Prostate gland (tissue), 2 donors: Measurements from ENCODE around the gene USP22.
"Not testable (repeated sequence)": the region's sequence is repeated elsewhere in the genome, so short reads cannot be mapped to it uniquely, and the experiment has no call there.

Experiments used
- CTCF ChIP-seq, 4 experiments: fragments of 200-600 bp in 2 of 4; fragments of 450-650 bp in 2 of 4; sonication (generic) in 2 of 4; IDR thresholded peaks; 1 replicate in 3 of 4; 2 replicates in 1 of 4; pipeline ENCODE4 v1.5.1; 2016 to 2019; ENCODE audit warnings: antibody characterized with exemption in 4 of 4, mild to moderate bottlenecking in 2 of 4, moderate library complexity in 2 of 4
- POLR2A ChIP-seq: fragments of 450-650 bp; IDR thresholded peaks from one replicate; pipeline ENCODE4 v1.6.1; 2016; ENCODE audit warnings: antibody characterized with exemption, mild to moderate bottlenecking

DNA sequence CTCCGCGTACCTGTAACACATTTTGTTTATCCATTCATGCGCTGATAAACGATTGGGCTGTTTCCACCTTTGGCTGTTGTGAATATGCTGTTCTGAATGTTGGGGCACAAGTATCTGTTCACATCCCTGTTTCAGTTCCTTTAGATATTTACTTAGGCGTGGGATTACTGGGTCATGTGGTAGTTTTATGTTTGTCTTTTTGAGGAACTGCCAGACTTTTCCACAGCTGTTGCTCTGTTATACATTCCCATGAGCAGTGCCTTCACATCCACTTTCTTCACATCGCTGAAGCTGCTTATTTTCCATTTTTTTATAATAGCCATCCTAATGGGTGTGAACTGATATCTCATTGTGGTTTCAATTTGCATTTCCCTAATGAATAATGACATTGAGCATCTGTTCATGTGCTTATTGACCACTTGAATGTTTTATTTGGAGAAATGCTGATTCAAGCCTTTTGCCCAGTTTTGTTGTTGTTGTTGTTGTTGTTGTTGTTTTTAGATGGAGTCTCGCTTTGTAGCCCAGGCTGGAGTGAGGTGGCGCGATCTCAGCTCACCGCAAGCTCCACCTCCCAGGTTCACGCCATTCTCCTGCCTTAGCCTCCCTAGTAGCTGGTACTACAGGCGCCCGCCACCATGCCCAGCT, 65.1 kb downstream of the USP22 start:
- TF ChIP-seq POLR2A; CTCF (IDR thresholded peaks at IDR 0.05): not testable (repeated sequence)
